Lung microvascular endothelial cell (primary cell): ENCODE data around the gene CPSF3. TPM values are rescaled to one million over a fixed set of nuclear protein-coding genes. Genes with fewer than 3 reads are reported as not detected.

Experiments
- DNase-seq, 2 donors: peaks; one replicate each; pipeline versions ENCODE4 v3.0.0 to v3.0.0-alpha.2; 2010; ENCODE audit warnings: low read depth in 2 of 2
- total RNA-seq: library from RNA; depleted of rRNA; stranded (reverse); fragments of >200 nt; gene quantifications from 2 replicates; pipeline ENCODE4 v1.2.1, GENCODE V29; 2014

Gene CPSF3
- total RNA-seq, 1 donor from 2014 or later: 22.0 TPM

DNA sequence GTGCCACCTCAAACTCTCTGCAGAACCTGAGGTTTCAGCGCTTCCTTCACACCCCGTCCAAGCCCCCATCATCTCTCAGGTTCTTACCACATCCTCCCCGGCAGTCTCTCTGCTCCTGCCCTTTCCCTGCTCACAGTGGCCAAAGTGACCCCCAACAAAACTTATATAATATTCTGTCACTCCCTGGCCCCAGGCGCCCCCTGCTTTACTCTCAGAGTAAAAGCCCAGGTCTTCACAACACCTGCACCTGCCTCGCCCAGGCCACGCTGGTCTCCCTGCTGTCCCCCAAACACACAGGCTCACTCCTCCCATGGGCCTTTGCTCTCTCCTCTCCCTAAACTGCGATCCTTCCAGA lies 6.5 kb upstream of the CPSF3 start:
- no peak for DNase-seq

DNA sequence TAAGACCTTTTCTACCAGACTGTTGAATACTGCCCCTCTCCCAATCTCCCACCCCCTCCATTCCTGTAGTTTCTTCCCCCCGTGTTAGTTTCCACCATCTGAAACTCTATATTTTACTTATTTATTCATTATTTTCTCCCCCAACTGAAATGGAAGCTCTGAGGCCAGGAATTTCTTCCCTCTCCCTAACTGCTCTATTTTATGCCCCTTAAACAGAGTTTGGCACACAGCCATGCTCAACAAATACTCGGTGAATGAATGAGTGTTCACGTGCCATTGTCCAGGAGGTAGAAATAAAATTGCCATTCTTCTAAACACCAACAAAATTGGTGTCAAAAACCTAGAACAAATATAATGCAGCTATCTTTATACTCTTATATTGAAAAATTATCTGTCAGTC lies 5.7 kb upstream of the CPSF3 start:
- DNase-seq: peak in 1 of 2 donors; percentile 74

DNA sequence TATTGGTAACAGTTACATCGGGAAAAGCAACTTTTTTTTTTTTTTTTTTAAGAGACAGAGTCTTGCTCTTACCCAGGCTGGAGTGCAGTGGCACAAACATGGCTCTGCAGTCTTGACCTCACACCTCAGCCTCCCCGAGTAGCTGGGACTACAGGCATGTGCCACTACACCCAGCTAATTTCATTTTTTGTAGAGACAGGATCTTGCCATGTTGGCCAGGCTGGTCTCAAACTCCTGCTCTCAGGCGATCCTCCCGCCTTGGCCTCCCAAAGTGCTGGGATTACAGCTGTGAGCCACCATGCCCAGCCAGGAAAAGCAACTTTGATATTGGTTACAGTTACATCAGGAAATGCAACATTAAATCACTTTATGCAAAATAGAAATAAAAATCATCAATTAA lies 4.7 kb upstream of the CPSF3 start:
- DNase-seq: no peak

DNA sequence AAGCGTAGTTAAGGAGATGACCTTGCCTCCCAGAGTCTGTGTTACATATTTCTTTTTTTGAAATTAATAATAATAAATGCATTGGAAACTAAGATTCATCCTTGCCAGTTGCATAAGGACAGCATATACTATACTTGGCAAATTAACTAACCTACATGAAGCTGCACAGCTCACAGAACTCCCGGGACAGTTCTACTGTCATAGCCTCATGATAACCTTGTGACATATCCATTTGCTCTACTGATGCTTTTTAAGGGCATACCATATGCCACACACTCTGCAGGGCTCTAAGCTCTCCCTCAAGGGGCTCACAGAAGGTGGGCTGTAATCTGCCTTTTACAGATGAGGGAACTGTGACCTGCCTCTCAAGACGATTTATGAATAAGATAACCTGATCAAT lies 3.9 kb upstream of the CPSF3 start:
- no peak for DNase-seq

DNA sequence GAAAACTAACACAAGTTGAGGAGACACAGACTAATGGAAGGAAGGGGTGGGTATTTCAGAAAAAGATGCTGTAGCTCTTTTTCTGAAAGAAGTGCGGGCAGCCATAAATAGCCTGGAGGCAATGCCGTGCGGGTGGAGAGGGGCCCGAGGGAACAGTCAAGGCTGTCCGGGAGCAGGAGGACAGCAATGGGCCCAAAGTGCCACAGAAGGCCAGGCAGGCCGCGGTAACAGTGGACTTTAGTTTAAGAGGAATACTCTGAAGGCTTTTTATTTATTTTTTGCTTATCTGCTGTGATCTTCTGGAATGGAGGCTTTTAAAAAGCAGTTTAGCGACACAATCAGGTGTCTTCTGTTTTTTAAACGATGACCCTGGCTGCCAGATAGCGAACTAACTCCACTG lies 3.0 kb upstream of the CPSF3 start:
- DNase-seq: no peak

DNA sequence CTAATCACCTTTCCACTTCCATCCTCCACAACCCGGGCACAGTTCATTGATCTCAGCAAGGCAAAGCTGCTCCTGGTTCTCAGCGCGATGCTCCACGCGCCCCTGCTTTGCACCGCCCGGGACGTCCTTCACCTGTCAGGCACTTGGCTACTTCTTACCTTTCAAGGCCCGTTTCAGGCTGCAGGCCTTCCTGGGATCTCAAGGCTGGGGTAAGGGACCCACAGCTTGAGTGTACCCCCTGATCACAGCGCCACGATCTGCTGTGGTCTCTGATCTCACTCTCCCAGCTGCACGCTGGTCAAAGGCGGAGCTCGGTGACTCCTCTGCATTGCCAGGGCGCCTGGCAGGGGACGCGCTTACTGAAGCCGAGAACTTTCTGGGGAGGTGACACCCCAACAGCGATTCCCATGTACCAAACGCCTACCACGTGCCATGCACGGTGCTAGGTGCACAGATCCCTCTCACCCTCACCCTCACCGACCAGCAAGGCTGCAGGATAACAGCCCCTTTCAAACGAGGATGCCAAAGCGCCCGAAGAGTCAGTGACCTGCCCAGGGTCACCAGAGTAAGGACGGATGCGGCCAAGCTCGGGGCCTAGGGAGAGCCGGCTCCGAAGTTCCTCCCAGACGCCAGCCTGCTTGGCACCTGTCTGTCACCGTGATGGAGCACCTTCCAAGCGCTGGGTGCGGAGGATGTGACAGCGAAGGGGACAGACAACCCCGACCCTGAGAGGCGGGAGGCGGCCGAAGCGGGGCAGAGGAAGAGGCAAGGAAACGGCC lies 944 bp upstream of the CPSF3 start:
- DNase-seq: peak; percentile 26 to 51

DNA sequence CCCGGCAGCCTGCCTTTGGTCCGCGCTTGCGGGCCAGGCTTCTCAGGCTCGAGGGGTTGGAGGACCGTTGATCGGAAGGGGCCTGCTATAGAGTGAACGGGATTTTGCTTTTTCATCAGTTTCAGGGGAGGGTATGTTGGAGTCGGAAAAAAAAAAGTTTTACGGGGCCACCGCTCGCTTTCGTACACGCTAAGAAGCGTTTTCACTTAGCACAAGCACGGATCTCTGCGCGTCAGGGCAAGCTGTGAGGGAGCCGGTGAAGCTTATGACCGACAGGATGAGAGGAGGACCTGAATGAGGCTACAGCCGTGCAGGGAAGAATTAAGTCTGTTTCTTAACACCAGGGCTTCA lies 443 bp downstream of the CPSF3 start:
- peak; percentile 57 to 60 for DNase-seq

DNA sequence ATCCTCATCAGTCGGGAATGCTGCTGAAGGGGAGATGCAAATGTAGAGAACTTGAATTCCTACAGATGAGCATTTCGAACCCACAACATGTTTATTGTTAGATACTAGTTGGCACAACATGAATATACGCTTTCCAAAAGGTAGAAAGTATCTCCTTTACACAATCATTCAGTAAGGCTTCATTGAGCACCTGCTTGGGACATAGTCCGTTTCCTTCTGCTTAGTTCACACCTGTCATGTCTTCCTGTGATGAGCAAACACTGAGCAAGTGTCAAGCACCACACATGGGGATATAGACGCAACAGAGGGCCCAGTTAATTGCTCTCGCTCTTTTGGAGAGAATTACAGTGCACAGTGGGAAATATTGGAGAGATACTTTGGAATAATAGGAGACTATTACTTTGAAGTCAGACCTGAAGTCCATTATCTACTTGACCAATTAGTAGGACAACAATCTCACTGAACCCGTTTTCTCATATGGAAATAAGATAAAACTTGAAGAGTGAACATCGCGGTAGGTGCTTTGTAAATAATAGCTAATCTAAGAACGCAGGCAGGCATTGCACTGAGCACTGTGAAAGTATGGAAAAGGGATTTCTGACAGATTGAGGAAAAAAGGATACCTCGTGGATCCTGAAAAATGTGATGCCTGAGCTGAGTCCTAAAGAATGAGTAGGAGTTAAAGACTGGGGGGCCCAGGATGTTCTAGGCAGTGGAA lies 1.2 kb downstream of the CPSF3 start:
- no peak for DNase-seq

DNA sequence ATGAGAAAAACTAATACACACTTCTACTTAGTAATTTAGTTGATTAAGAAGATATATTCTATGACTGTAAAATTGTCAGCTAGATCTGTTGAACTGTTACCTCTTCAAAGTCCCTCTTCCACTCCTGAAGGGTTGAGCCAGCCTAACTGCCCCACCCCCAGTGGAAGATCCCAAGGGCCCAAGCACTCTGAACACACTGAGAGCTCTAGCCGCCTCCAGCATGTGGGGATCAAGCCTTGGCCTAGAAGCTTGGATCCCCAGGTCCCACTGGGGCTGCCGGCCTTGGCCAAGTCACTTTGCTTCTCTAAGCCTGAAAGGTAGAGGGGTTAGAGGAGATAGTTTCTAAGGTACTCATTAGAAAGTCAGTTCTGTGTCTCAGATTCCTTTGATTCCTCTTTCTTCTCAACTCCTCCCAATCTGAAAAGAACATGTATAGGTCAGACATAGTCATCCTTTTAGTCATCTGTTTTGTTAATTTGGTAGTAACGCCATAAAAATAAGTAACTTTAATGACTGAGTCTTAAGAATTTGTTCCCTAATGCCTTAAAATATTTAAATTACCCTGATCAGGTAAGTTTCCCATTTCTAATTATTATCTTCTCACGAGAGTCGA lies 5.6 kb downstream of the CPSF3 start:
- DNase-seq: no peak

DNA sequence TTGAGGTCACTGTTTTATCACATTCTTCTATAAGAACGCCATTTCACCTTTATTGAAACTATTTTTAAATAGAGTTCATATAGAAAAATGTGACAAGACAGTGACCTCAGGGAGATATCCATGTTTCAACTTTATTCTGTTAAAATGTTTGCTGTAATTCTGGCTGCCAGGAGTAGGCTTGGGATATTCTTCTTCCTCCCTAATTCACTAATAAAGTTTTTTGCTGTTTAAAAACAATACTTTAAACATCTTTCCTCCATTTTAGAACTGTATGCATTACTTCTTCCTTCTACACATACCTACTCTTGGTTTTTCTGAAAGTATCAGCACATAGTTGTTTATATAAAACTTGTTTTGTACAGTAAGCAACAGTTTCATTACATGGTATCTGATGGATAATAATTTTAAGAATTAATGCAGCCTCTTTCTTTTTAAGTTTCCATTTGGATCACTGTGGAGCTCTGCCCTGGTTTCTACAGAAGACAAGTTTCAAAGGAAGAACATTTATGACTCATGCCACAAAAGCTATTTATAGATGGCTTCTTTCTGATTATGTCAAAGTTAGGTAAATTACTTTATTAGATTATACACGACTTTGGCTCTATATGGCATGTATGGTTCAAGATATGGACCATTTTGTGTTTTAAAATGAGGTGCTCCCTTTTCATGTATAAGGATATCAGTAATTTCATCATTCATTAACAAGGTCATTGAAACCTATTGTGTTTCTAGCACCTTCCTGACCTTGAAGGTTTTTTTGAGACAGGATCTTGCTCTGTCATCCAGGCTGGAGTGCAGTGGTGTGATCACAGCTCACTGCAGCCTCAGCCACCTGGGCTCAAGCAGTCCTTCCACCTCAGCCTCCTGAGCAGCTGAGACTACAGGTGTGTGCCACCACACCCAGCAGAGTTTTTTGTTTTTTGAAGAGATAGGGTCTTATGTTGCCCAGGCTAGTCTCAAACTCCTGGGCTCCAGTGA lies 7.2 kb downstream of the CPSF3 start:
- DNase-seq: peak in 1 of 2 donors; percentile 53

DNA sequence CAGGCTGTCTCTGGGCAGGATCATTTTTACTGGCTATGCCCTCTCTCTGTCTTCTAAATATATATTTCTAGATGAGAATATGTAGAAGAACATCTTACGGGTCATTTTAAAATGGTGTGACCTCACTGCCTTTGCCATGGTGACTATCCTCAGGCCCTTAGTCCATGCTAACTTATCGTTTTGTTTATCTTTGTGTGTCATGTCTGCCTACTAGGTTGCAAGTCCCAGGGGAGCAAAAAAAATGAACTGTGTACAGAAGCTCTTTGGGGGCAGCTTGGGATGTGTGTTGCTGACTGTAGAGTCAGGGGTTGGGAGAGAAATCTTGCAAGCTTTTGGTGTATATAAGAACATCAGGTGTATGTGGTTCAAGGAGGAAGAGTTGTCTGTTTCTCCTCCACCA lies 11.0 kb downstream of the CPSF3 start:
- no peak for DNase-seq

DNA sequence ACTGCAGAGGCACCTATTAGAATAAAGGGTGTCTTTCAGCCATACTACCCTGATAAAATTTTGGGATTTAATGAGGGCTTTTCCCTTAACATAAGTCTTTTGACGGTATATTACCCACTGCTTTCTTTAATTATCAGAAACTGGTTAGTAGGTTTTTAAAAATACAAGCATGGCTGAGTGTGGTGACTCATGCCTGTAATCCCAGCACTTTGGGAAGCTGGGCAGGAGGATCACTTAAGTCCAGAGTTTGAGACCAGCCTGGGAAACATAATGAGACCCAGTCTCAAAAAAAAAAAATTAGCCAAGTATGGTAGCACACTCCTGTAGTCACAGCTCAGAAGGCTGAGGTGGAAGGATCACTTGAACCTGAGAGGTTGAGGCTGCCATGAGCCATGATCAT lies 16.1 kb downstream of the CPSF3 start:
- DNase-seq: no peak

DNA sequence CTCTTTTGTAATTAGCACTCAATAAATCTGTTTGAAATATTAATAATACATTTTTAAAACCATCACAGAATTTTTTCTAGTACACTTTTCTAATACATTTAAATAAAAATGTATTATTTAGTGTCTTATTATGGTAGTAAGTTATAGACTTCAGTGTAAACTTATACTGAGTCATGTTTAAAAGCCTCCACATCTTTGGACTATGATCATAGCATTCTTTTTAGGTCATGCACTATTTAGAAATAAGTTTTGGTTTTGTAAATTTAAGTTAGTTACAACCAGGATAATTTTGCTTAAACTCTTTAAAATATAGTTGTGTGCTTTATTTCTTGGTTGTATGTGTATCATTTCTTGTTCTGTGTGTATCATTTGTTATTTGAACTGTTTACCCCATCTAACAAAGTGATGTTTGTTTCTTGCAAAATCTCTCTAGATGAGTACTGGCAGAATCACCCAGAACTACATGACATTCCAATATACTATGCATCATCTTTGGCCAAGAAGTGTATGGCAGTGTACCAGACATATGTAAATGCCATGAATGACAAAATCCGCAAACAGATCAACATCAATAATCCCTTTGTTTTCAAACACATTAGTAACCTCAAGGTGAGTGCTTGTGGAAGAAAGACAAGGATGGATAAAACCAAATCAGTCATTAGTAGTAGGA lies 16.7 kb downstream of the CPSF3 start:
- DNase-seq: no peak

DNA sequence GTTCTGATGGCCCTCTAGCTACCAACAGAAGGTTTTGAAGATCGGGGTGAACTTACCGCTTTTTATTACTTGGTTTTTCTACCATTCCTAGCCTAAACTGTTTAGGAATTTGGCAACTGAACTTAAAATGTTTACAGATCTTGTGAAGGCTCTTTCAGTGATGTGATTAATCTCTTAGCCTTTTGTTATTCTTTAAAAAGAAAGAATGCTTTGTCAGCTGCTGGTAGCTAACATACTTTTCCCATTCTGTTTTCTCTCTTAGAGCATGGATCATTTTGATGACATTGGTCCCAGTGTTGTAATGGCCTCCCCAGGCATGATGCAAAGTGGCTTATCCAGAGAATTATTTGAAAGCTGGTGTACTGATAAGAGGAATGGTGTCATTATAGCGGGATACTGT lies 18.1 kb downstream of the CPSF3 start:
- DNase-seq: no peak

DNA sequence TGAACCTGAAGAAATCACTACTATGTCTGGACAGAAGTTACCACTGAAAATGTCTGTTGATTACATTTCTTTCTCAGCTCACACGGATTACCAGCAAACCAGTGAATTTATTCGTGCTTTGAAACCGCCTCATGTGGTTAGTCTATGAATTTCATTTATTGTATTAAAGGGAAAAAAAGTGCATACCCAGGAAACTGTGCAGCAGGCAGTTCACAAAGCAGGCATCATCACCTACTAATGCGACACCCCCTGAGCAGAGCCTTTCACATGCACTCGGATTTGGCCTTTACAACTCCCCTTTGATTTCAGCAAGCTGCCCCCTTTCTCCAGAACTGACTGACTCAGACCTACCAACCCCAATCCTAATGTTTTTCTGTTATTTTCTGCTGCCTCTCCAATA lies 20.1 kb downstream of the CPSF3 start:
- no peak for DNase-seq

DNA sequence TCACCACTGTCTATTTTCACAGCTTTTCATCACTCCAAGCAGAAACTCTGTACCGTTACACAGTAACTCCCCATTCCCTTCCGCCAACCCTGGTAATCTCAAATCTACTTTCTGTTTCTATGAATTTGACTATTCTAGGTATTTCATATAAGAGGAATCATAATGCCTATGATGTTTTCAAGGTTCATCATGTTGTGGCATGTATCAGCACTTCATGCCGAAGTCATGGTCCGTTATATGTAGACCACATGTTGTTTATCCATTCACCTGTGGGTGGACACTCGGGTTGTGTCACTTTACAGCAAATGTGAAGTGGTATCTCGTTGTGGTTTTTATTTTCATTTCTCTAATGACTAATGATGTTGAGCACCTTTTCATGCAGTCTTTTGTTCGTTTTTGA lies 21.6 kb downstream of the CPSF3 start:
- DNase-seq: no peak

DNA sequence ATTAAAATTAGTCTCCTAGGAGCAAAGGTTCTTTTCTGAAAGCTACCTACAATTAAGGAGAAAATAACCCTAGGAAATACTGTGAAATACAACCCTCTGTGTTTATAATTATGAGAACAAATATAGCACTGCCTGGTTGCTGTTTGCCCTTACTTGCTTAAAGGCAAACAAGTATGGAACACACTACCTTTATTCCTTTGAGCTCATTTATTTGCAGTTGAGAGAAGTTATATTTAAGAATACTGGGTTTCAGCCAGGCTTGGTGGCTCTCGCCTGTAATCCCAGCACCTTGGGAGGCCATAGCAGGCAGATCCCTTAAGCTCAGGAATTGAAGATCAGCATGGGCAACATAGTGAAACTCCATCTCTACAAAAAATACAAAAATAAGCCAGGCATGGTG lies 27.8 kb downstream of the CPSF3 start:
- no peak for DNase-seq

DNA sequence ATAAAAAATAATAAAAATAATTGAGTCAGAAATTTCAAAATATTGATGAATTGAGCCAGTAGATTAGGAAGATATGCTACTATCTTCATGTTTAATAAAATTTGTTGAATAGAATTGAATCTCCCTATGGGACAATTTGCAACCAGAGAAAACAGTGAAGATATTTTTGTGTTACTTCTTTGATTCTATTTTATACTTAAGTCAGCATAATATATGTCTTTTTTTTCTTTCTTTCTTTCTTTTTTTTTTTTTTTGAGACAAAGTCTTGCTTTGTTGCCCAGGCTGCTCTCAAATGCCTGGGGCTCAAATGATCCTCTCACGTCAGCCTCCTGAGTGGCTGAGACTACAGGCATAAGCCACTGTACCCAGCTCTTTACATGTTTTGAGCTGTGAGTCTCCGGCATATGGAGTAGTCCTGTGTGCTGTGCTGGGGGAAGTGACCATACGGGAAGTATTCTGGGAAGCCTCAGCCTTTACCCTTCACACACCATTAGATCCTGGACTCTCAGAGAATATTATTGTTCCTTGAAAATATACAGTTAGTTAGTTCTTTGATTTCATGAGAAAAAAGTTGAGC lies 37.1 kb downstream of the CPSF3 start:
- no peak for DNase-seq

DNA sequence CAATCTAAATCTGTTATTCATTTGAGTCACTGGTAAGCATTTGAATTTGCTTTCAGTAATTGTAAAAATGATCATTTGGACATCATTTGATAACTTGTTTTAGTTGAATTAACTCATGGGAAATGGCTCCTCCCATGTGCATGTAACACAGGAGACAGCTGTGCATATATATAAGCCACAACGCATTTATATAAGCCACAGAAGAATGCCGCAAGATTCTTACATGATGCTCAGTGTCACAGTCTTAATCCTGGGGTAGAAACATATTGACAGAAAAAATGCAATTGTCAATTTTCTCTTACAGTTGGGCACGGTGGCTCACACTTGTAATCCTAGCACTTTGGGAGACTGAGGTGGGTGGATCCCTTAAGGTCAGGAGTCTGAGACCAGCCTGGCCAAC lies 37.6 kb downstream of the CPSF3 start:
- no peak for DNase-seq

DNA sequence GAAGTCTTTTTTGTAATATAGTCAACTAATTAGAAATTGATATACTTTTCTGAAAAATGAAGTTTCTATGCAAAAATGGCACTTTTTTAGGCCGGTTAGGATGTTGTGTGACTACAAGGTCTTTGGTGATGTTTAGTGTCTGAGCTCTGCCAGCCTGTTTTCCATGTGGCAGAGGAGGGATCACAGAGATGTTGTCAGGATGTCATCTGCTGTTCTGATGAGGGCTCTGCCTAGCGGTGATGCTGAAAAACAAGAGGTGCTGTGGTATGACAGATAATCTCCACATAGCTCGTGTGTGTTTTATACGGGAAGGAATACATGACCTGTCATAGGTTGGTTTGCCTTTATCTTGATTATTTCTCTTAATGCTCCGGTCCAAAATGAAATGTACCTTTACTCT lies 38.9 kb downstream of the CPSF3 start:
- DNase-seq: no peak
